ENCODE measurements around the gene ERCC4. TPM values are rescaled to one million over a fixed set of nuclear protein-coding genes. Genes with fewer than 3 reads are reported as not detected.

The ERCC4 gene
- total RNA-seq, 1 experiment from 2014 or later = 10.3 TPM

DNA sequence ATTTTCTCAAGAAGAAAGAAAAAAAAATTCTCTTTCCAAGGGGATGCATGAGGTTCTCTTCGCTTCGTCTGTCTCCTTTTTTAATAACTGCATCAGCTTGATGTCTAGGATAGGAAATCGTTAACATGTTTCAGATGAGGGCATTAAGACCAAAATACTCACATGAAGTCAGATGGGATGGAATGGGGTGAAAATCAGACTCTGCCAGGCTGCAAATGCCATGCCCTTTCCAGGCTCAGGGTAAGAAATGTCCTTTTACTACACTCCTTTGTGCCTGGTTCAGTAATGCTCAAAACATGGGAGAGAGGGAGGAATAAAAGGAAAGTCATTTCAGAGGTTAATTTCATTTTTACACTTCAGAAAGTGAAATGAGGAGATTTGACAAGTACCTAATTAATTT lies 21.7 kb upstream of the ERCC4 start:
- ChIA-PET CTCF (no interaction called here), POLR2A (interaction anchor here (0.6 kb wide), 1 partner anchor 51 kb away, joined by 3 read pairs; no protein-coding TSS in a partner anchor)
- TF ChIP-seq, protein P1, sequence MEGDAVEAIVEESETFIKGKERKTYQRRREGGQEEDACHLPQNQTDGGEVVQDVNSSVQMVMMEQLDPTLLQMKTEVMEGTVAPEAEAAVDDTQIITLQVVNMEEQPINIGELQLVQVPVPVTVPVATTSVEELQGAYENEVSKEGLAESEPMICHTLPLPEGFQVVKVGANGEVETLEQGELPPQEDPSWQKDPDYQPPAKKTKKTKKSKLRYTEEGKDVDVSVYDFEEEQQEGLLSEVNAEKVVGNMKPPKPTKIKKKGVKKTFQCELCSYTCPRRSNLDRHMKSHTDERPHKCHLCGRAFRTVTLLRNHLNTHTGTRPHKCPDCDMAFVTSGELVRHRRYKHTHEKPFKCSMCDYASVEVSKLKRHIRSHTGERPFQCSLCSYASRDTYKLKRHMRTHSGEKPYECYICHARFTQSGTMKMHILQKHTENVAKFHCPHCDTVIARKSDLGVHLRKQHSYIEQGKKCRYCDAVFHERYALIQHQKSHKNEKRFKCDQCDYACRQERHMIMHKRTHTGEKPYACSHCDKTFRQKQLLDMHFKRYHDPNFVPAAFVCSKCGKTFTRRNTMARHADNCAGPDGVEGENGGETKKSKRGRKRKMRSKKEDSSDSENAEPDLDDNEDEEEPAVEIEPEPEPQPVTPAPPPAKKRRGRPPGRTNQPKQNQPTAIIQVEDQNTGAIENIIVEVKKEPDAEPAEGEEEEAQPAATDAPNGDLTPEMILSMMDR (IDR thresholded peaks at IDR 0.05; ENCODE audit: unreplicated experiment) = no peak
- peaks cover 20% of the 10 kb centered on the region for H3K27me3 Mint-ChIP-seq (ENCODE audit: insufficient read depth, unreplicated experiment)
- DNase-seq (ENCODE audit: unreplicated experiment) = no peak
- no peaks in the 10 kb centered on the region for H3K4me1 Mint-ChIP-seq (ENCODE audit: insufficient read depth, unreplicated experiment)
- no peaks in the 10 kb centered on the region for H3K9me3 Mint-ChIP-seq (ENCODE audit: unreplicated experiment)
- no peaks in the 10 kb centered on the region for H3K36me3 Mint-ChIP-seq (ENCODE audit: insufficient read depth, unreplicated experiment)
- intact Hi-C loops (cut with micrococcal nuclease) = no loop called here
- no TSS peak for BruUV-seq (replicated peaks)
- no peak overlapping the region for H3K27ac Mint-ChIP-seq (ENCODE audit: low read depth, unreplicated experiment)
- H3K4me3 Mint-ChIP-seq (ENCODE audit: unreplicated experiment) = no peak overlapping the region

DNA sequence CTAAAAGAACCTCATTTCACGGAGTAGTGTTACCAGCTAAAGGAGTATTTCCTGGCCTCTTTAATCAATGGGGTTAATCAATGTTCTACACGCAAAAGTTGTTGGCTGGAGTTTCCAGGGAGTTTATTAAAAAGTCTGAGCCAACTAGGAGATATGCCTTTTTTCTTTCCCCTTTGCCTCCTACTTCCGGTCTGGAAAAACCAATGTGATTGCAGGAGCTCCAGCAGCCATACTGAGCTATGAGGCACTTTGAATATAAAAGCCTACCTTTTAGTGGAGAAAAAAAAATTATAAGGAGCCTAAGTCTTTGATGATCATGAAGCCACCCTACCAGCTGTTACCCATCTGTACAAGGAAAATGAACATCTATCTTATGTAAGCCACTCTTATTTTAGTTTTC lies 17.9 kb upstream of the ERCC4 start:
- Mint-ChIP-seq H3K4me1 (ENCODE audit: insufficient read depth, unreplicated experiment) (peaks cover 8% of the 10 kb centered on the region), H3K4me3 (ENCODE audit: unreplicated experiment) (no peak overlapping the region), H3K27ac (ENCODE audit: low read depth, unreplicated experiment) (no peak overlapping the region), H3K9me3 (ENCODE audit: unreplicated experiment) (no peaks in the 10 kb centered on the region), H3K36me3 (ENCODE audit: insufficient read depth, unreplicated experiment) (no peaks in the 10 kb centered on the region), H3K27me3 (ENCODE audit: insufficient read depth, unreplicated experiment) (no peaks in the 10 kb centered on the region)
- DNase-seq (ENCODE audit: unreplicated experiment) = no peak
- intact Hi-C loops (cut with micrococcal nuclease) = no loop called here
- TF ChIP-seq, protein P1 (IDR thresholded peaks at IDR 0.05; ENCODE audit: unreplicated experiment) = no peak
- no TSS peak for BruUV-seq (replicated peaks)
- ChIA-PET CTCF (interaction anchor here (0.6 to 4.6 kb wide), 6 partner anchors 17 to 629 kb away, joined by 3 to 30 read pairs (median 3); partner anchors contain the start of gene ERCC4), POLR2A (interaction anchor here (0.7 kb wide), 1 partner anchor 16 kb away, joined by 3 read pairs; no protein-coding TSS in a partner anchor)

DNA sequence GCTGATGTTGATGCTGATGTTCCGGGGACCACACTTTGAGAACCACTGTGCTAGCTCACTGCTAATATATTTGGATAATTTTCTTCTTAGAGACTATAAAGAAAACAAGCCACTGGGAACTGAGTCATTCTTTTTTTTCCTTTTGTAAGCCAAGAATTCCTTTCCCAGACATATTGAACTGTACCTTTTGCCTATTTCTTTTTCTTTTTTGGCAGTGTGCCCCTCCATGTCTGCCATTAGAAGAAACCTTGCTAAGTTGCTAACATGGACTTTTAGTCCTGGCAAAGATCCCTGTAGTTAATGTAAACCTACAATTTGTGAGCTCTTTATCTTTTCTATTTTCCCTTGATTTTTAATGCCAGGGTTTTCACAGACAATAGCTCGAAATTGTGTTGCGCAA lies 17.3 kb upstream of the ERCC4 start:
- no TSS peak for BruUV-seq (replicated peaks)
- ChIA-PET CTCF (interaction anchor here (0.6 to 4.6 kb wide), 5 partner anchors 16 to 630 kb away, joined by 3 to 30 read pairs (median 3); partner anchors contain the start of gene ERCC4), POLR2A (no interaction called here)
- TF ChIP-seq, protein P1 (IDR thresholded peaks at IDR 0.05; ENCODE audit: unreplicated experiment) = no peak
- DNase-seq (ENCODE audit: unreplicated experiment) = peak; percentile 27
- Mint-ChIP-seq H3K4me1 (ENCODE audit: insufficient read depth, unreplicated experiment) (peaks cover 8% of the 10 kb centered on the region), H3K9me3 (ENCODE audit: unreplicated experiment) (no peaks in the 10 kb centered on the region), H3K27ac (ENCODE audit: low read depth, unreplicated experiment) (no peak overlapping the region), H3K27me3 (ENCODE audit: insufficient read depth, unreplicated experiment) (no peaks in the 10 kb centered on the region), H3K36me3 (ENCODE audit: insufficient read depth, unreplicated experiment) (no peaks in the 10 kb centered on the region), H3K4me3 (ENCODE audit: unreplicated experiment) (no peak overlapping the region)
- intact Hi-C loops (cut with micrococcal nuclease) = no loop called here

DNA sequence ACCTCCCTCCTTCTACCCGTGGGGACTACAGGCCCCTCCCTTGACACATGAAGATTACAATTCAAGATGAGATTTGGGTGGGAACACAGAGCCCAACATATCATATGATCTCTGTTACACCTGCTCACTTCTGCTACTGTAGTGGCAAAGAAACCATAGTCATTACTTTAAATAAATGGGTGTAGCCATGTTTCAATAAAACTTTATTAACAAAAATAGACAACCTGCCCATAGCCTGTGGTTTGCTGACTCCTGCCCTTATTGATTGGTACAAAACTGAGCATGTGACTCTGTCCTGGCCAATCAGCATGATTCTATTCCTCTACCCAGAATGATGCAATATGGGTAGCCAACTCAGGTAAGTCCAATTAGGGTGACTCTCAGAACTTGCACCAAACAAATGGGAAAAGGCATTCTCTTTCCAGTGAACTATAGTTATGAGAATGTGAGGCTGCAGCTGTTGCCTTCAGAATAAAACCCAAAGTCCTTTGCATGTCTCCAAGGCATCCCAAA lies 15.7 kb upstream of the ERCC4 start:
- intact Hi-C loops (cut with micrococcal nuclease) = no loop called here
- DNase-seq (ENCODE audit: unreplicated experiment) = no peak
- no peaks in the 10 kb centered on the region for H3K36me3 Mint-ChIP-seq (ENCODE audit: insufficient read depth, unreplicated experiment)
- BruUV-seq (replicated peaks) = no TSS peak
- TF ChIP-seq, protein P1 (IDR thresholded peaks at IDR 0.05; ENCODE audit: unreplicated experiment) = no peak
- CTCF ChIA-PET = interaction anchor here (0.6 to 1.7 kb wide), 3 partner anchors 15 to 630 kb away, joined by 3 to 5 read pairs (median 3); no protein-coding TSS in a partner anchor
- no peak overlapping the region for H3K4me3 Mint-ChIP-seq (ENCODE audit: unreplicated experiment)
- H3K9me3 Mint-ChIP-seq (ENCODE audit: unreplicated experiment) = no peaks in the 10 kb centered on the region
- peaks cover 8% of the 10 kb centered on the region for H3K4me1 Mint-ChIP-seq (ENCODE audit: insufficient read depth, unreplicated experiment)
- H3K27me3 Mint-ChIP-seq (ENCODE audit: insufficient read depth, unreplicated experiment) = peaks cover 7% of the 10 kb centered on the region
- POLR2A ChIA-PET = no interaction called here
- no peak overlapping the region for H3K27ac Mint-ChIP-seq (ENCODE audit: low read depth, unreplicated experiment)

Data from MCF 10A (cell line).